UCSD-AML1 (cell line): Measurements from ENCODE around the gene OPRL1.

Experiments used
- DNase-seq: peaks from one replicate; lab custom pipeline; 2025; ENCODE audit not compliant: unreplicated experiment; lab: John Stamatoyannopoulos, UW

Gene OPRL1

GRCh38 chr20:64080013-64080812 is at the start of gene OPRL1:
Gene OPRL1, plus strand, starts transcription at chr20:64080082. Its CDS starts 12,639 bp downstream, at chr20:64092721.
- no peak for DNase-seq

- no peak for DNase-seq
These were observed 49.3 kb upstream of the OPRL1 start for GRCh38 chr20:64030371-64031134.

DNA sequence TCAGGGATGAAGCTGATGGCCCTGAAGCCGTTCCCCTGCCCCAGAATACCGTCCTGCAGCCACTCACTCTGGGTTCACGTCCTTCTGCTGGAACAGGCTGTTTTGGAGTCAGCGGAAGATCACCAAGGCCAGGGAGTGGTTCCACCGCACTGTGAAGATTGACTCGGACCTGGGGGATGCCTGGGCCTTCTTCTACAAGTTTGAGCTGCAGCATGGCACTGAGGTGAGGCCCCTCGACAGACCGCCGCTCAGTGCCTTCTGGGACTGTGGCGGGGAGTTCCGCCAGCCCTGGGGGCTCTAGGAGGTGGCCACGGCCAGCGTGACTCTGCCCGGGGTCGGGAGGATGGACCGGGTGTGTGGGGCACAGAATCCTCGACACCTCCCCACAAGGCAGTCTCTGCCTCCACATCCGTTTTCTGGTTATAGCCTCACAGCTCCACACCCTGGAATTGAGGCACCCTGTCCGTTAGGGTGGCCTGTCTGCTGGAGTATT is 48.0 kb upstream of the OPRL1 start:
- DNase-seq, result no peak

- DNase-seq, result no peak
These were observed 46.9 kb upstream of the OPRL1 start for GRCh38 chr20:64032706-64033624.

DNA sequence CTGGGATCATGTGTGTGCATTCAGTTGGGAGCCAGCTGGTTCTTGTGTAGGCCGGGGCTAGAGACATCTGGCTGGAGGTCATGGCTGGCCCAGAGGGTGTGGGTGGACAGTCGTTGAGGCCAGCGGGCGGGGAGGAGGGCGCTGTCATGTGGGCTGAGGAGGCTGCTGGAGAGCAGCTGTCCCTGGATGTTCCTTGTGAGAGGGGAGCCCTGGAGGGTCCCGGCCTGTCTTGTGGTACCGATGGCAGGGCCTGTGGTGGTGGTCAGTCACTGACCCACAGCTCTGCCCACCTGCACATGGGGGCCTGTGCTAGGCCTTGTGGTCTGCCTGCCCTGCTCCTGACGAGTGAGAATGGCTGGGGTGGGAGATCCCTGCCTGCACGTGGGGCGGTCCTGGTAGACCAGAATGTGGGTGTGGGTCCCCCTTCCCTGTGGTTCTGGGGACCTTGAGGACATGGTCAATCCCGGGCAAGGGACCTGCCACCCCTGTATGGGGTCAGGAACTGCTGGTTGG is 45.8 kb upstream of the OPRL1 start:
- DNase-seq, result no peak

- DNase-seq, result no peak
These were observed 44.6 kb upstream of the OPRL1 start for GRCh38 chr20:64035066-64035932.

DNA sequence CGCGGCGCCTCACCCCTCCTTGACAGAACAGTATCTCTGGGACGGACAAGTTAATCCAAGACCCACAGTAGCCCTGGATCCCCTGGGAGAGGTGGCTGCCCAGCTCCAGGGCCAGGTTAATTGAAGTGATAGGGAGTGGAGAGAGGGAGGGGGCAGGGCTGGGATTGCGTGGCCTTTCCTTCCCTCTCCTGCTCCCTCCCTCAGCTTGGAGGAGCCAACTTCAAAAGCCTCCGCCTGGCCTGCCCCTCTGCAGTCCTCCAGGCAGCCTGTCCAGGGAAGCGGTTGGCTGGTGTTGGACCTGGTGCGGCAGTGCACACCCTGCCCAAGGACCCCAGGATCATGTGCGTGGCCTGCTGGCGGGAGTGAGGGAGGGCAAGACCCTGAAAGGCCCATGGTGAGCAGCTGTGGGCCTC is 43.9 kb upstream of the OPRL1 start, which contains the start of gene C20orf204:
TSS of gene C20orf204 (plus strand) at position 250 of the 413 bp plus-strand sequence. CDS start at position 392, 142 bp downstream.
- no peak for DNase-seq

GRCh38 chr20:64036346-64037198 is 43.3 kb upstream of the OPRL1 start:
- DNase-seq, result no peak

GRCh38 chr20:64037199-64037497 is 42.7 kb upstream of the OPRL1 start:
- DNase-seq, result no peak

- DNase-seq, result no peak
These were observed 42.2 kb upstream of the OPRL1 start for GRCh38 chr20:64037498-64038213.

- DNase-seq, result no peak
These were observed 41.7 kb upstream of the OPRL1 start for GRCh38 chr20:64038224-64038564.

GRCh38 chr20:64038565-64039292 is 41.2 kb upstream of the OPRL1 start:
- peak; percentile 88 for DNase-seq

GRCh38 chr20:64039293-64040160 is 40.4 kb upstream of the OPRL1 start:
- DNase-seq, result no peak

DNA sequence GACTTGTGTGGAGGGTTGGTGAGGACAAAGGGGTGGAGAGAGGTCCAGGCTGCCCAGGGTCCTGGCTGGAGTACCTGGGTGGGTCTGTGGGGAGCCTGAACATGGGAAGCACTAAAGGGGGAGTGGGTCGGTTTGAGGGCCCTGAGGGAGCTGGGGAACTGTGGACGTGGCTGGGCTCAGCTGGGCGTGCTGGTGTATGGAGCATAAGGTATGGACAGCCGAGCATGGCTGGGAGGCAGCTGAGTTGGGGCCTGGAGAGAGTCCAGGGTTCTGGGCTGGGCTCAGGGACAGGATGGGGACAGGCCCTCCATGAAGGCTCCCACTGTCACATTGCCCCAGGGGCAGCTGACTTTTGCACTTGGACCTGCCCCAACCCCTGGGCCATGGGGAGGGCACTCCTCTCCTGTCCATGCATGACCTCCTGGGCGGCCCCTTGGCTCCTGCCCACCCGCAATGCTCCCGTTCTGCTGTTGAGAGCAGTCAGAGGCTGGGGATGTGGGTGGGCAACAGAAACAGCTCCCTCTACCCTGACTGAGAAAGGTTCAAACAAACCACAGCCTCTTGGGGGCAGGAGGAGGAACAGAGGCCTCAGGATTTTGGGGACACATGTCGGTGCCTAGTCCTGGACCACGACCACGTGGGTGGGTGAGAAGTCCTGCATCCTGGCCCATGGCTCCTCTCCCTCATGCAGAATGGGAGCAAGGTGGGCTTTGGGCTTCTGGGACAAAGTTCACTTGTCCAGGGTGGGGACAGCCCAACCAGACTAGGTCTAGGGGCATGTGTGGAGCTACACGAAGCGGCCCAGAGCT is 39.4 kb upstream of the OPRL1 start:
- no peak for DNase-seq

- peak; percentile 57 for DNase-seq
These were observed 38.7 kb upstream of the OPRL1 start for GRCh38 chr20:64041040-64041780.

GRCh38 chr20:64041781-64042053 is 38.2 kb upstream of the OPRL1 start:
- no peak for DNase-seq
